Left ventricle myocardium inferior (tissue), 1 donor: ENCODE results near the gene SLC35D2. TPM values are rescaled to one million over a fixed set of nuclear protein-coding genes. Genes with fewer than 3 reads are reported as not detected.

ENCODE experiments used
- DNase-seq: peaks from one replicate; pipeline ENCODE4 v3.0.0-alpha.2; 2020
- H3K27ac ChIP-seq: fragments of 200-600 bp; replicated peaks from 2 replicates; pipeline ENCODE4 v1.8.0; 2021
- H3K27me3 ChIP-seq: fragments of 200-600 bp; 2 replicates; pipeline ENCODE4 v1.8.0; 2021; ENCODE audit warnings: low read depth
- H3K36me3 ChIP-seq: fragments of 200-600 bp; 2 replicates; pipeline ENCODE4 v1.8.0; 2021
- H3K4me1 ChIP-seq: fragments of 200-600 bp; 2 replicates; pipeline ENCODE4 v1.8.0; 2021
- H3K4me3 ChIP-seq: fragments of 200-600 bp; 2 replicates; pipeline ENCODE4 v1.8.0; 2021; ENCODE audit warnings: mild to moderate bottlenecking, moderate library complexity
- H3K9me3 ChIP-seq: fragments of 200-600 bp; replicated peaks from 2 replicates; pipeline ENCODE4 v1.8.0; 2021
- intact Hi-C: fragments of 100-400 bp; cut with micrococcal nuclease; formaldehyde crosslinking; loops from one replicate; pipeline ENCODE4 v1.11.0; 2022
- total RNA-seq: library from RNA; stranded (reverse); fragmentation: NEBNext Ultra II Directional; extraction: Animal tissue kit (Norgen Biotek cat#: 25700); gene quantifications from one replicate; pipeline ENCODE4 v1.2.1, GENCODE V29; 2021
- TF ChIP-seq, protein P1 (sequence below): fragments of 200-600 bp; IDR thresholded peaks from 2 replicates; pipeline ENCODE4 v1.8.0; 2021; ENCODE audit warnings: antibody characterized with exemption, mild to moderate bottlenecking, borderline replicate concordance
- donor health status: DM: no; HTN: yes; CAD: no; lungs with severe emphysema.

Gene SLC35D2
- total RNA-seq, 1 donor from 2014 or later, result 13.9 TPM

DNA sequence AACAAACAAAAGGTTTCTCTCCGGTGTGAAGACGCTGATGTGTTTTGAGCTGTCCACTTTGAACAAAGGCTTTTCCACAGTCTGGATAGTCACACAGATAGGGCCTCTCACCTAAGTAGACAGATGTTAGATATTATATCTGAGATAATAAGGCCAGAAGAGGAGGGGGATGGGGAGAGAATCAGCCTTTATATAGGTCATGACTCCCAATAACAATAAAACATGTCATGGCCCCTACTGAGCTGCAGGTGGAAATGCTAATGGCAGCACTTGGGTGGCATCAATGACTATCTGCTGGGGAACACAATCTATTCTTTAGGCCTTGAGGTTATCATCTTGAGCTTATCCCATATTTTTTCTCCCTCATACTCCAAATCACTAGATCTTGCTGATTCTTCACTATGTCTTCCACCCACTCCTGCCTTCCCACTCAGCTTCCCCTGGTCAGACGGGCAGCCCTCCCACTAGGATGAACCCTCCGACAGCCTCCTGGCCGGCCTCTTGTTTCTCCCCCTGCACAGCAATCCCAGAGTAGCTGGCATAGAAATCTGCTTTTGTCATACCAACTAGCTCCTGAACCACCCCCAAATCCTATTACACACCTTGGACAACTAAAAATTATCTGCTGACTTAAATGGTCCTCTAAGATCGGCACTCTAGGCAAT, 11.5 kb upstream of the SLC35D2 start:
- peaks cover 5% of the 10 kb centered on the region for H3K4me1 ChIP-seq
- H3K9me3 ChIP-seq, result no peaks in the 10 kb centered on the region
- H3K27me3 ChIP-seq, result no peaks in the 10 kb centered on the region
- DNase-seq, result no peak
- TF ChIP-seq, protein P1, sequence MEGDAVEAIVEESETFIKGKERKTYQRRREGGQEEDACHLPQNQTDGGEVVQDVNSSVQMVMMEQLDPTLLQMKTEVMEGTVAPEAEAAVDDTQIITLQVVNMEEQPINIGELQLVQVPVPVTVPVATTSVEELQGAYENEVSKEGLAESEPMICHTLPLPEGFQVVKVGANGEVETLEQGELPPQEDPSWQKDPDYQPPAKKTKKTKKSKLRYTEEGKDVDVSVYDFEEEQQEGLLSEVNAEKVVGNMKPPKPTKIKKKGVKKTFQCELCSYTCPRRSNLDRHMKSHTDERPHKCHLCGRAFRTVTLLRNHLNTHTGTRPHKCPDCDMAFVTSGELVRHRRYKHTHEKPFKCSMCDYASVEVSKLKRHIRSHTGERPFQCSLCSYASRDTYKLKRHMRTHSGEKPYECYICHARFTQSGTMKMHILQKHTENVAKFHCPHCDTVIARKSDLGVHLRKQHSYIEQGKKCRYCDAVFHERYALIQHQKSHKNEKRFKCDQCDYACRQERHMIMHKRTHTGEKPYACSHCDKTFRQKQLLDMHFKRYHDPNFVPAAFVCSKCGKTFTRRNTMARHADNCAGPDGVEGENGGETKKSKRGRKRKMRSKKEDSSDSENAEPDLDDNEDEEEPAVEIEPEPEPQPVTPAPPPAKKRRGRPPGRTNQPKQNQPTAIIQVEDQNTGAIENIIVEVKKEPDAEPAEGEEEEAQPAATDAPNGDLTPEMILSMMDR, result no peak
- no peak overlapping the region for H3K4me3 ChIP-seq
- H3K36me3 ChIP-seq, result no peaks in the 10 kb centered on the region
- no peak overlapping the region for H3K27ac ChIP-seq
- intact Hi-C loops, result no loop called here

DNA sequence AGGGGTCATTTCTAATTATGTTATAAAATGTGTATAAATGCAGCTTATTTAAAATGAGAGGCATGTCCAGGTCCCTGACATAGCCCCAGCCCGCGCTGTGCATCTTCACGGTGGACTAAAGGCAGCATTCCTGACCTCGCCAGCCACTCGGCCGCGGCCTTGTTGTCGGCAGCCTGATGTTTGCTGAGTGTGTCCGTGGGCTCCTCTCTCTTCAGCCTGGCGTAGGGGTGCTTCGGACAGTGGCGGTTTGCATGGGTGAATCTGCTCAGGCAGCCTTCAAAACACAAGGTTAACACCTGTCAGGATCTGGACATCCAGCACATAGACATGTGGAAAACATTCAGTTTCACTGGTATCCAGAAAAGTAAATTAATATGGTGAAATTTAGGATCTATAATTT, 8.8 kb upstream of the SLC35D2 start:
- no peak for DNase-seq
- H3K4me1 ChIP-seq, result peaks cover 10% of the 10 kb centered on the region

DNA sequence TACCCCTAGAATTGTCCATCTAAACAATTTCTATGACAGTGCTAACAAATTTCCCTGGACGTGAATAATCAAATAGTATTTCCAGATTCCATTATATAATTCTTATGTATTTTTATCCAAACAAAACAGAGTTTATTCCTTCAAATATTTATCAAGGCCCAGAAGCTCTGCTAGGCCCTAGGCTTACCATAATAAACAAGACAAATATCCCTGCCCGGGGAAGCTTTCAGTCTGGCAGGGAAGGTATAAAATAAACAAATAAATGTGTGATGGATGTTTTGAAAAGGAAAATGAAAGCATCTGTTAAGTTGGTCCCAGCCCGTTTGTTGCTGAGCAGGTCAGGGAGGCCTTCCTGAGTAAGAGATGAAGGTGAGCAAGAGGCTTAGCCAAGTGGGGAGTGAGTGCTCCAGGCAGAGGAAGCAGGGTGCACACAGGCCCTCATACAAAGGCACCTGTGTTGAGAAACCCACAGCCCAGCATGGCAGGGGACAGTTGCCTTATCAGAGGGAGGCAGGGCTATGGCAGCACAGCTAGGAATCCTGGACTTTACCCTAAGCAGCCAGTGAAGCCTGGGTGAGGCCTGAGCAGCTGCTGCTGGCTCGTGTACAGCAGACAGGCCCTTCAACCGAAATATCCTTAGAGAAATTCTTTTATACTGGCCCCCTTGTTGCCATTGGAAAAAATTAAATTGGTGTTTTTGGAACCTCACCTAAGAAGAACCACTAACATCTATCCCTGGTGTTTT, 7.7 kb upstream of the SLC35D2 start:
- DNase-seq, result no peak
- H3K27me3 ChIP-seq, result no peaks in the 10 kb centered on the region
- intact Hi-C loops, result no loop called here
- H3K4me3 ChIP-seq, result no peak overlapping the region
- TF ChIP-seq, protein P1, result no peak
- H3K4me1 ChIP-seq, result peaks cover 18% of the 10 kb centered on the region
- H3K36me3 ChIP-seq, result no peaks in the 10 kb centered on the region
- no peaks in the 10 kb centered on the region for H3K9me3 ChIP-seq
- no peak overlapping the region for H3K27ac ChIP-seq

More for the DNA sequence above, 8.8 kb upstream of the SLC35D2 start:
- Histone ChIP-seq H3K27me3 (no peaks in the 10 kb centered on the region), H3K9me3 (no peaks in the 10 kb centered on the region), H3K36me3 (no peaks in the 10 kb centered on the region), H3K4me3 (no peak overlapping the region), H3K27ac (no peak overlapping the region)
- TF ChIP-seq, protein P1, result no peak
- intact Hi-C loops, result no loop called here

DNA sequence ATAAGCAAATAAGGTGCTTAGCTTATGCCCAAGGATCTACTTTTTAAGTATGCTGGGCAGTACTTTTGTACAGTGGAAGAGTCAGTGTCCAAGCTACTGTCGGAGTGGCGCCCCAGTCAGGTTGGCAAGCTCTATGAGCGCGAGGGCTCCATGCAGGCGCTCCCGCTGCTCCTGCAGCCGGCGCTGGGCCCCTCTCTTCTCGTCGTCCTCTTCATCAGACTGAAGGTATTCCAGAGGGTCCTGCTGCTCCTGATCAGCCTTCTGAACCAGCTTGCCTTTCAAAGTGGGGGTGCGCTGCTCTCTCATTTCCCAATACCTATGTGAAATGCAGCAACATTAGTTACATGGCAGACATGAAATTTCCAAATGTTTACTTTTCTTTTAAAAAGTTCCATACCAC, 4.6 kb upstream of the SLC35D2 start:
- no peaks in the 10 kb centered on the region for H3K27me3 ChIP-seq
- no peak overlapping the region for H3K27ac ChIP-seq
- DNase-seq, result no peak
- no peaks in the 10 kb centered on the region for H3K9me3 ChIP-seq
- H3K4me3 ChIP-seq, result no peak overlapping the region
- intact Hi-C loops, result no loop called here
- H3K4me1 ChIP-seq, result peaks cover 27% of the 10 kb centered on the region
- TF ChIP-seq, protein P1, result no peak
- H3K36me3 ChIP-seq, result no peaks in the 10 kb centered on the region

DNA sequence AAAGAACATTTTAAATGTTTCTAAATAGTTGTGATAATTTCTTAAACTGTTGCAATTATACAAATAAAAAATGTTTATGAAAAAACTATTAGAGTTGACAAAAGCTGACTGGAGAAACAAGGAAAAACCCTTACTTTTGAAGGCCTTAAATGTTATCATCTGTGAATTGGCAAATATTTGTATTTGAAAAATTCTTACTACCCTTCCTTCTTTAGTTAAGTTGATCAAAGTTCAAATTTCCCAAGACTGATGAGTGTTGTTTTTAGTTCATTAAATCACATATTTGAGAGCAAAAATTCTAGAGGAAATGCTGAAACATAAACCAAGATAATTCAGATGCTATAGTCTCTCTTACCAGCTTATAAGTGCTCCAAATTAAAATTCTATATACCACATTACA, 2.6 kb upstream of the SLC35D2 start:
- Histone ChIP-seq H3K4me3 (no peak overlapping the region), H3K4me1 (peaks cover 47% of the 10 kb centered on the region), H3K27ac (peak overlapping the region; percentile 32), H3K36me3 (no peaks in the 10 kb centered on the region), H3K27me3 (no peaks in the 10 kb centered on the region), H3K9me3 (no peaks in the 10 kb centered on the region)
- DNase-seq, result no peak
- intact Hi-C loops, result no loop called here
- TF ChIP-seq, protein P1, result no peak
